T47D (cell line): ENCODE measurements around the gene AQP3.

Source experiments
- DNase-seq, 2 experiments: peaks; one replicate each; pipeline versions ENCODE4 v3.0.0 to v3.0.0-alpha.2; 2011 to 2012; ENCODE audit warnings: low read depth in 1 of 2, low spot score in 1 of 2
- JUND ChIP-seq: IDR thresholded peaks from 2 replicates; pipeline ENCODE4 v1.6.1; 2012; ENCODE audit warnings: low read depth
- in situ Hi-C: cut with HindIII; loops from 2 replicates; pipeline ENCODE4 v1.10.0; 2016; ENCODE audit warnings: low sequenced_read_pairs, low pct_unique_long_range_greater_than_20kb

The AQP3 gene

DNA sequence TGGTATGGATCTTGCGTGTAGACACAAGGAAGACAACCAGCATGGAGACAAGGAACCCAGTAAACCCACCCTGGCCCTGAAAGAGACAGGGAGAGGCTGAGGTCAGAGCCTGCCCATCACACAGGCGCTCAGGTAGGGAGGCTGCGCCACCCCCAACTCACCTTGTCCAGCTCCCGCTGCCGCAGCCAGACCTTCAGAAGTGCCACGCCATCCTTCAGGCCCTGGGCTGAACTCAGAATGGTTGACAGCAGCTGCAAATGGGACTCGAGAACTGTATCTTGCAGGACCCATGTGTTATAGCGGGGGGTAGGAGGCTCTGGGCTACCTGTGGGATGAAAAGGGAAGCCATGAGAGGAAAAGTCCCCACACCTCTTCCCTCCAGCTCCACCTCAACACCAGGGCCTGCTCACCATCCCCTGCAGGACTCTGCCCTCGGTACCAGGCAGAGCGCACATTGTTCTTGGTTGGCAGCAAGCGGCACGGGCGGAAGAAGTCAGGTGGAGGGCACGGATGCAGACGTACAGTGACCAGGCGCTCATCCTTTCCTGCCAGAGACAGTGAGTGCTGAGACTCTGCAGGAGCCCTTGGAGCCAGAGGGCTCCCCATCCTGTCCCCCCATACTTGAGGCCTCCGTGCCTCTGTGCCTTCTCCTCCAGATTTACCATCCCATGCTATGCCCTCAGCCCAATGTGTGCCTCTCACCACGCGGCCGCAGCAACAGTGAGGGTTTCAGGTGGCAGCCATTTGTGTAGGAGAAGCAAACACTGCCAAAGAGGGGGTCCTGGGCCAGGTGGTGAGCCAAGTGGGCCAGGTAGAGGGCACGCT, 21.6 kb upstream of the AQP3 start:
- no peak for DNase-seq
- TF ChIP-seq JUND = no peak
- in situ Hi-C loops = no loop called here

DNA sequence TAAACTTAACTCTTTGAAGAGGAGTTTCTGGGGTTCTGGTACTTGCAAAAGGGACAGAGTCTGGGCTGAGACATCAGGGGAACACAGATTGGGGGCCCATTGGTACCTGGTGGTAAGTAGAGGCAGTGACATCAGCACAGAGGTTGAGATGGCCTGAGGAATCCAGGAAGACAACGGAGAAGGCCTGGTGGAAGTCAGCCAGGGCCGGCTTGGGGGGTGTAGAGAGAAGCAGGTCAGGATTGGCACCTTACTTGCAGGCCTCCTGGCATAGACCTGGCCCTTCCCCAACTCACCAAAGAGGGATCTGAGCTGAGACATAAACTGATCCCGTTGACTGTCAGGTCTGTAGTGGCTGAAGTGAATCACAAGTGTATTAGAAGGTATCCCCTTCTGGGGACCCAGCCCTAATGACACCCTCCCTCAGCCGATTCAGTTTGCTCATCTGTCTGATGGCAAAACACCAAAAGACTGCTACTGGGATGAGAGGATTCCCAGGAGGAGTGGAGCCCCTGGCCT, 20.9 kb upstream of the AQP3 start:
- in situ Hi-C loops = no loop called here
- no peak for TF ChIP-seq JUND
- DNase-seq = no peak

DNA sequence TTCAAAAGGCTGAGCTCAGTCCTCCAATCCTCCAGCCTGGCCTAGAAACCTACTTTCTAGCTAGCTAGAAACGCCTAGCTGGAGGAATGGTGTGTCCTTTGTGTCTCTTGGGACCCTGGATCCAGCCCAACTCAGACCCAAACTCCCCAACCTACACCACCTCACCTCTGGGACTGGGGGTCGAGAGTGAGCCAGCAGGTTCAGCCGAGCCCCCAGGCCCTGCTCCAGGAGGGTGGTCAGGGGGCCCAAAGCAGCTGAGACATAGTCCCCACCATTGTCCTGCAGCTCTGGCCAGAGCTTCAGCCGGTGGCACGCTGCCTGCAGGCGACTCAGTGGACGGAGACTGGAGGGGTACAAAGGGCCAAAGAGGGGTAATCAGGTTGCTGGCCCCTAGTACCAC, 20.1 kb upstream of the AQP3 start:
- TF ChIP-seq JUND = no peak
- DNase-seq = no peak
- in situ Hi-C loops = no loop called here

DNA sequence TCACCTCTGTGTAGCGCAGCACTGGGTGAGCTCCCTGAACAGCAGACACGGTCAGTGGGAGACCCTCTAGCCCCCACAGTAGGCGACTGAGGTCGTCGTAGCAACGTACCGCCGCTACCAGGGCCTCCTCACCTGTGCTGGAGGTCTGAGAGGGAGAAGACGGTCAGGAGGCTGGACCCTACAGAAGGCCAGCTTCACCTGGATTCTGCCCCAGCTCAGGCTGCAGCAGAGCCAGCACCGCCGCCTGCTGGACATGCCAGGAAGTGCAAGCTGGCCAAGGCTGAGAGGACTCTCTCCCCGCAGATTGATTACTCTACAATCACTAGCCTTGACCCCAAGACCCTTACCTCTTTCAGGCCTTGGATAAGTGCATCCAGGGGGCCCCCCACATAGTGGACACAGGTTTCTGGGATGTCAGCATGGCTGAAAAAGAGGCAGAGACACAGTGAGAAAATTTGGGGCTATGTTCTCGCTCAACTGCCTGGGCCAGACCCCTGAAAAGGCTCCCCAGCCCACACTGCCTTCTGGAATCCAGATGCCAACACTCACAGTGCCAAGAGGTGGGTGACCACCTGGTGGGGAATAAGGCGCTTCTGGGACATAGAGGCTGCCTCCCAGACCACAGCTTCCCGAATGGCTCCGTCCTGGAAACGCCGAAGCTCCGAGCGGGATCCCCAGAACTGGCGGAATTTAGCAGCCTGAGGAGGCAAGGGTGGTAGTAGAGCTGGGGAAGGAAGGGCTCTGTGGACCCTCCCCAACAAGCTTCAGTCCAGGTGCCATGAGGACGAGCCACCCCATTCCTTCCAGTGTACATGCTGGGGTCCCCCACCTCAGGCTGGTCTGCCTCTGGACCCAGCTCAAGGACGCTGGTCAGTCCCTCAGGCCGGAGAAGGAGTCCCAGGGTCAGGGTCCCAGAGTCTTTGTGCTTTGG, 19.4 kb upstream of the AQP3 start:
- no peak for TF ChIP-seq JUND
- in situ Hi-C loops = no loop called here
- peak; percentile 54 to 69 for DNase-seq

GRCh38 chr9:33465596-33466564, 18.5 kb upstream of the AQP3 start:
- in situ Hi-C loops = no loop called here
- DNase-seq = no peak
- no peak for TF ChIP-seq JUND

DNA sequence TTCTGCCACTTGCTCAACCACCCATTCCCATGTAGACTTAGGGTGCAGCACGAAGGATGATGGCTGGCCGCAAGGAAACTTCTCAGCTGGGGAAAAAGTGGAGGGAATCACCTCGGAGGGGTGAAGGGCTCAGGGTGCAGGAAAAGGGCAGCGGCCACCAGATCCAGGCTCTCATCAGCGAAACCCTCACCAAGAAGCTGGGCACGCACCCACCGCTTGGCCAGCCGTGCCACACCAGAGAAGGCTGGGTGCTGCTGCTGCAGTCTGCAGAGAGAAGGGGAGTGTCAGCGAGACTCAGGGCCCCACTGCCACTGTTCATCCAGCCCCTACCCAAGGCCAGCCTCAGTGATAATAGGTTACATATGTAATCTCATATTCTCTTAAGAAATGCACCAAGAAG, 17.7 kb upstream of the AQP3 start:
- in situ Hi-C loops = no loop called here
- no peak for DNase-seq
- no peak for TF ChIP-seq JUND

GRCh38 chr9:33464045-33464636, 16.7 kb upstream of the AQP3 start:
- TF ChIP-seq JUND = no peak
- in situ Hi-C loops = no loop called here
- no peak for DNase-seq

GRCh38 chr9:33463151-33463550, 15.8 kb upstream of the AQP3 start:
- TF ChIP-seq JUND = no peak
- in situ Hi-C loops = no loop called here
- no peak for DNase-seq

DNA sequence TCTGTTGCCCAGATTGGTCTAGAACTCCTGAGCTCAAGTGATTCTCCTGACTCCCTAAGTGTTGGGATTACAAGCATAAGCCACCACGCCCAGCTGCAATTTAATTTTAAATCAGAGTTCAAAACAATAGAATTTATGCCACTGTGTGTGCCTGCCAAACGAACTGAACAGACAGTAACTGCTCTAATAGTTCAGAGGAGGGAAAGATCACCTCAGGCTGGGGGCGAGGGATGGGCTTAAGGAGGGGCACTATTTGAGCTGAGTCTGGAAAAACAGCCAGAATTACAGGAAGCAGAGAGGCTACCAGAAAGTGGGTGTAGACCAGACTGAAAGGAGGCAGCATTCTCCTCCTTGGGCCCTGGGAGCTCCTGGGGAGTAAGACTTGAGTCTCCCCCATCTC, 14.1 kb upstream of the AQP3 start:
- TF ChIP-seq JUND = no peak

DNA sequence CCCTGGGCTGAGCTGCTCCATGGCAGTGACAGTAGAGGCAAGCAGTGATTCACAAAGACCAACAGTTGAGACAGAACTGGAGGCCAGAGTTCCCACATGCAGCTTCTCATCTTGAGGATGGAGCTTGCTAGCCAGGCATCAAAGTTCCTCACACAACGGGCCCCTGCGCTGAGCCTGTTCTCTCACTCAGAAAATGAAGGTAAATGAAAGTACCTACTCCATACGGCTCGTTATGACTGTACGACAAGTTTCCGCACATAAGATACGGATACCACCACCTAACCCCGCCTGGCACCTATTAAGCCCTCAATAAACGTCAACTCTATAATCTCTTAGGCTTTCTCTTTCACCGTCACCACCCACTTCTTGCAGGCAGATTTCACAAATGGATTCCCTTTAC, 13.5 kb upstream of the AQP3 start:
- no peak for TF ChIP-seq JUND
- in situ Hi-C loops = no loop called here
- no peak for DNase-seq

More for the DNA sequence above, 14.1 kb upstream of the AQP3 start:
- in situ Hi-C loops = no loop called here
- DNase-seq = no peak

GRCh38 chr9:33459115-33459514, 11.7 kb upstream of the AQP3 start:
- DNase-seq = no peak
- in situ Hi-C loops = no loop called here
- no peak for TF ChIP-seq JUND
